ENCODE measurements around the gene OVAAL. TPM values are rescaled to one million over a fixed set of nuclear protein-coding genes. Genes with fewer than 3 reads are reported as not detected.

Gene OVAAL
- total RNA-seq, 1 experiment from 2014 or later = not detected

DNA sequence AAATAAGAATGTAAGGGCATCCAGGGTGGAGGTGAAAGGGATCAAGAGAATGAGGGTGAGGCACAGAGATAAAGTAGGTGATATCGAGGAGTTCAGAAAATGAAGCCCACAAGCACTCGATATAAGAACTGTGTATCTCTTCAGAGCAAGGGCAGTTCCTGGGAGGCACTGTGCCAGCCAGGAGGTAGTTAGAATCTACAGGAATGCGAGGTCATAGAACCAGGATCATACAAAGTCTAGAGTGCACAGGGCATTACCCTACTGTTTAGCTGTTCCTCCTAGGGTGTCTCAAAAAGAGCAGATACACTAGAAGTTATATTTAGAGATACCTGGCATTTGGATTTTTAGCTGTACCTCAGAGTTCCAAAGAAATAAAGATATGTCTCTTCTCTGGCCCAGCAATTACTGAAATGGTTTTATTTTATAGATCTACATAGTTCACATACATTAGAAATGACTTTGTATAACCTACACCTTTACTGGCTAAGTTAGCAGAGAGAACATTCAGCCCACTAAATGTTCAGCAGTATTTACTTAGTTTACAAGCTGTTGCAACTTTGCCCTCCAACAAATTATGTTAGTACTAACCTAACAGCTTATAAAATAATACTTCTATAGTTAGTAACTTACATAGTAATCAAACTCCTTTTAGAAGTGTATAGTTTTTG is 1.6 kb downstream of the OVAAL start:
- H3K9me3 Mint-ChIP-seq (ENCODE audit: unreplicated experiment) = peaks cover 8% of the 10 kb centered on the region
- ChIA-PET CTCF (no interaction called here), POLR2A (no interaction called here)
- Histone ChIP-seq H3K36me3 (ENCODE audit: control insufficient read depth, insufficient read depth, low read length) (no peaks in the 10 kb centered on the region), H3K27me3 (replicated peaks; ENCODE audit: control insufficient read depth, insufficient read depth, low read length) (no peaks in the 10 kb centered on the region), H3K4me3 (ENCODE audit: low read depth, low read length) (no peak overlapping the region), H3K9me3 (peaks cover 4% of the 10 kb centered on the region; the same call in 1 of the 2 replicates), H3K4me1 (peaks cover 34% of the 10 kb centered on the region)
- no peak for DNase-seq
- peaks cover 6% of the 10 kb centered on the region for H3K36me3 Mint-ChIP-seq (ENCODE audit: insufficient read depth, unreplicated experiment)
- no TSS peak for BruUV-seq (replicated peaks)
- H3K27me3 Mint-ChIP-seq (ENCODE audit: insufficient read depth, unreplicated experiment) = no peaks in the 10 kb centered on the region
- H3K27ac Mint-ChIP-seq (ENCODE audit: unreplicated experiment) = peak overlapping the region; percentile 16
- intact Hi-C loops (cut with micrococcal nuclease; ENCODE audit: unreplicated experiment) = no loop called here
- H3K4me1 Mint-ChIP-seq (ENCODE audit: low read depth, unreplicated experiment) = peaks cover 30% of the 10 kb centered on the region
- TF ChIP-seq, protein P1, sequence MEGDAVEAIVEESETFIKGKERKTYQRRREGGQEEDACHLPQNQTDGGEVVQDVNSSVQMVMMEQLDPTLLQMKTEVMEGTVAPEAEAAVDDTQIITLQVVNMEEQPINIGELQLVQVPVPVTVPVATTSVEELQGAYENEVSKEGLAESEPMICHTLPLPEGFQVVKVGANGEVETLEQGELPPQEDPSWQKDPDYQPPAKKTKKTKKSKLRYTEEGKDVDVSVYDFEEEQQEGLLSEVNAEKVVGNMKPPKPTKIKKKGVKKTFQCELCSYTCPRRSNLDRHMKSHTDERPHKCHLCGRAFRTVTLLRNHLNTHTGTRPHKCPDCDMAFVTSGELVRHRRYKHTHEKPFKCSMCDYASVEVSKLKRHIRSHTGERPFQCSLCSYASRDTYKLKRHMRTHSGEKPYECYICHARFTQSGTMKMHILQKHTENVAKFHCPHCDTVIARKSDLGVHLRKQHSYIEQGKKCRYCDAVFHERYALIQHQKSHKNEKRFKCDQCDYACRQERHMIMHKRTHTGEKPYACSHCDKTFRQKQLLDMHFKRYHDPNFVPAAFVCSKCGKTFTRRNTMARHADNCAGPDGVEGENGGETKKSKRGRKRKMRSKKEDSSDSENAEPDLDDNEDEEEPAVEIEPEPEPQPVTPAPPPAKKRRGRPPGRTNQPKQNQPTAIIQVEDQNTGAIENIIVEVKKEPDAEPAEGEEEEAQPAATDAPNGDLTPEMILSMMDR (IDR thresholded peaks at IDR 0.05; ENCODE audit: insufficient read depth in 1 of 2, low read depth in 1 of 2, low read length in 1 of 2, severe bottlenecking in 1 of 2, unreplicated experiment in 1 of 2) = no peak
- H3K4me3 Mint-ChIP-seq (ENCODE audit: unreplicated experiment) = no peak overlapping the region

DNA sequence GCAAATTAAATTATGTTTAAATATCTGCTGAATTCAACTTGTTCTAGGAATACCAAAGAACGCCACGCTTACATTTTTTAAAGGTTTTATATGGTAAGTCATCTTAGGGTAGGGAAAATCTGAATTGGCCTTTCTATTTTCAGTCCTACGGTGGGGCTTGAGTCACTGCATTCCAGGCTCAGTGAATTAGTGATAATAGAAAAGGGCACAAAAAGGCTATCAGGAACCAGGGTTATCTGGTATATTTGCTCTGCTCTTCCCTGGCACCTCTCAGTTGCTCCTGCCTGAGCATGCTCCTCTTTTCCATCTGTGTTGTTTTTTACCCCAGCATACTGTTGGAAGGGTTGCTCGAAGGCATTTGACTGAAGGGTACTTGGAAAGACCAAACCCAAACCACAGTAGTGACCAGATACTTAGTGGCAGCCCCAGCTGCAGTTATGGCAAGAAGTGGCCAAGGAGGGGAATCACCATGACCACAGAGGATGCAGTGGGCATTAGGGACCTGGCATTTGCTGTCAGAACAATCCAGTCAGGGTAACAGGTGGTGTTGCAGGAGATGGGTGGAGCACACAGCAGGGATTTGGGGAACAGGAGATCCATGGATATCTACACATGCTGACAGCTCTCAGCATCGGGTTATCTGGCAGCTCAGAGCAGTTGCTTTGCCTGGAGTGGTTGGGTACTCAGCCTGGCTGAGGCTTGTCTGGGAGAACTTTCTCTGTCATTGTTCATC is 2.3 kb downstream of the OVAAL start:
- peaks cover 4% of the 10 kb centered on the region; the same call in 1 of the 2 replicates for H3K9me3 ChIP-seq
- CTCF ChIA-PET = no interaction called here
- H3K27me3 ChIP-seq (replicated peaks; ENCODE audit: control insufficient read depth, insufficient read depth, low read length) = no peaks in the 10 kb centered on the region
- Mint-ChIP-seq H3K4me1 (ENCODE audit: low read depth, unreplicated experiment) (peaks cover 30% of the 10 kb centered on the region), H3K27ac (ENCODE audit: unreplicated experiment) (peak overlapping the region; percentile 37), H3K9me3 (ENCODE audit: unreplicated experiment) (peaks cover 10% of the 10 kb centered on the region), H3K4me3 (ENCODE audit: unreplicated experiment) (no peak overlapping the region), H3K27me3 (ENCODE audit: insufficient read depth, unreplicated experiment) (no peaks in the 10 kb centered on the region), H3K36me3 (ENCODE audit: insufficient read depth, unreplicated experiment) (peaks cover 6% of the 10 kb centered on the region)
- peaks cover 30% of the 10 kb centered on the region for H3K4me1 ChIP-seq
- TF ChIP-seq, protein P1 (IDR thresholded peaks at IDR 0.05; ENCODE audit: insufficient read depth in 1 of 2, low read depth in 1 of 2, low read length in 1 of 2, severe bottlenecking in 1 of 2, unreplicated experiment in 1 of 2) = no peak
- intact Hi-C loops (cut with micrococcal nuclease; ENCODE audit: unreplicated experiment) = no loop called here
- no TSS peak for BruUV-seq (replicated peaks)
- no peaks in the 10 kb centered on the region for H3K36me3 ChIP-seq (ENCODE audit: control insufficient read depth, insufficient read depth, low read length)
- H3K4me3 ChIP-seq (ENCODE audit: low read depth, low read length) = no peak overlapping the region
- DNase-seq = no peak
- POLR2A ChIA-PET = no interaction called here

DNA sequence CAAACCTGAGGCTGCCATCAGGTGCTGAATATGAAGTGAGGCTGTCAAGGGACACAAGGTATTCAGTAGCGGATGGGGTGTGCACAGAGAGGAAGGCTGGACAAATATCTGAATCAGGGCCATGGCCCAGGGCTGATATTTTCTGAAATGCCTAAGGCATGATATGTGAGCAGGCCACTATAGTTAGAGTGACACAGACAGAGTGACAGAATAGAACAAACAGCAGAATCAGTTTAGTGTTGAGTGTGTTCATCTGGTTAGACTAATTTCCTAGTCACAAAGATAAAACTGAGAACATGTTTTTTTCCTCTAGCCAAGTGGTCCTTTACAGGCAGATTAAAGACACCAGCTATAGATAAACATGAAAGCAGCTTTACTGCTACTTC is 3.9 kb downstream of the OVAAL start:
- H3K36me3 Mint-ChIP-seq (ENCODE audit: insufficient read depth, unreplicated experiment) = peaks cover 6% of the 10 kb centered on the region
- CTCF ChIA-PET = no interaction called here
- TF ChIP-seq, protein P1 (IDR thresholded peaks at IDR 0.05; ENCODE audit: insufficient read depth in 1 of 2, low read depth in 1 of 2, low read length in 1 of 2, severe bottlenecking in 1 of 2, unreplicated experiment in 1 of 2) = no peak
- peaks cover 34% of the 10 kb centered on the region for H3K4me1 Mint-ChIP-seq (ENCODE audit: low read depth, unreplicated experiment)
- Histone ChIP-seq H3K9me3 (peaks cover 4% of the 10 kb centered on the region; the same call in 1 of the 2 replicates), H3K36me3 (ENCODE audit: control insufficient read depth, insufficient read depth, low read length) (no peaks in the 10 kb centered on the region), H3K27me3 (replicated peaks; ENCODE audit: control insufficient read depth, insufficient read depth, low read length) (no peaks in the 10 kb centered on the region), H3K4me1 (peaks cover 35% of the 10 kb centered on the region), H3K4me3 (ENCODE audit: low read depth, low read length) (no peak overlapping the region)
- no peak overlapping the region for H3K4me3 Mint-ChIP-seq (ENCODE audit: unreplicated experiment)
- no peaks in the 10 kb centered on the region for H3K27me3 Mint-ChIP-seq (ENCODE audit: insufficient read depth, unreplicated experiment)
- DNase-seq = no peak
- intact Hi-C loops (cut with micrococcal nuclease; ENCODE audit: unreplicated experiment) = no loop called here
- POLR2A ChIA-PET = no interaction called here
- no TSS peak for BruUV-seq (replicated peaks)
- peak overlapping the region; percentile 66 for H3K27ac Mint-ChIP-seq (ENCODE audit: unreplicated experiment)
- peaks cover 10% of the 10 kb centered on the region for H3K9me3 Mint-ChIP-seq (ENCODE audit: unreplicated experiment)
